ENCODE results near the gene PIEZO2. TPM values are rescaled to one million over a fixed set of nuclear protein-coding genes. Genes with fewer than 3 reads are reported as not detected.

Gene PIEZO2
- total RNA-seq, 1 donor from 2014 or later = 4.2 TPM

GRCh38 chr18:10872304-10872703 lies 277.1 kb downstream of the PIEZO2 start:
- no peaks in the 10 kb centered on the region for H3K36me3 ChIP-seq
- TF ChIP-seq EZH2phosphoT487 (IDR thresholded peaks at IDR 0.05) (no peak), EZH2 (IDR thresholded peaks at IDR 0.05) (no peak)
- H3K9ac ChIP-seq = no peak overlapping the region
- no peaks in the 10 kb centered on the region for H3K27me3 ChIP-seq
- H3K79me2 ChIP-seq (ENCODE audit: low read depth) = no peaks in the 10 kb centered on the region
- Mint-ChIP-seq H3K4me1 (peaks cover 4% of the 10 kb centered on the region), H3K27me3 (ENCODE audit: insufficient read depth, low read depth) (no peaks in the 10 kb centered on the region), H3K36me3 (no peaks in the 10 kb centered on the region), H3K27ac (no peak overlapping the region), H3K9me3 (no peaks in the 10 kb centered on the region), H3K4me3 (no peak overlapping the region)
- H3K9me3 ChIP-seq (ENCODE audit: low read depth) = no peaks in the 10 kb centered on the region
- peaks cover 18% of the 10 kb centered on the region for H3K4me1 ChIP-seq
- no peaks in the 10 kb centered on the region for H3F3A ChIP-seq (ENCODE audit: low read depth)
- H3K27ac ChIP-seq = no peak overlapping the region
- H2AFZ ChIP-seq (replicated peaks) = no peak overlapping the region
- H3K4me3 ChIP-seq = no peak overlapping the region
- H4K20me1 ChIP-seq (ENCODE audit: low read depth) = no peaks in the 10 kb centered on the region
- H3K4me2 ChIP-seq = no peak overlapping the region
- no peak for DNase-seq (ENCODE audit: low spot score)

DNA sequence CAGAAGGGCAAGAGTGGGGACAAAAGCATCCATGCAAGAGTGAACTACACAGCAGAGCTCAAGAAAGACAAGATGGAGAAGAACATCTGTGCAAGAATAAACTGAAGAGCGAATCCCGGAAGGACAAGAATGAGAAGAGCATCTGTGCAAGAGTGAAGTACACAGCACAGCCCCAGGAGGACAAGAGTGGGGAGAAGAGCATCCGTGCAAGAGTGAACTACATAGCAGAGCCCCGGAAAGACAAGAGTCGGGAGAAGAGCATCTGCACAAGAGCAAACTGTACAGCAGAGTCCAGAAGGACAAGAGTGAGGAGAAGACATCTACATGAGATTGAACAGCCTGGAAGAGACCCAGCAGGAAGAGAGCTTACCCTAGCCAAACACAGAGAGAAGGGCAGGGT lies 284.6 kb downstream of the PIEZO2 start:
- Histone ChIP-seq H3K4me3 (no peak overlapping the region), H3K36me3 (no peaks in the 10 kb centered on the region), H3K79me2 (ENCODE audit: low read depth) (no peaks in the 10 kb centered on the region), H3K9me3 (ENCODE audit: low read depth) (no peaks in the 10 kb centered on the region), H3K4me2 (no peak overlapping the region), H3F3A (ENCODE audit: low read depth) (no peaks in the 10 kb centered on the region), H3K27me3 (no peaks in the 10 kb centered on the region), H3K9ac (no peak overlapping the region), H4K20me1 (ENCODE audit: low read depth) (no peaks in the 10 kb centered on the region), H3K27ac (no peak overlapping the region), H2AFZ (replicated peaks) (no peak overlapping the region), H3K4me1 (peaks cover 9% of the 10 kb centered on the region)
- Mint-ChIP-seq H3K4me3 (no peak overlapping the region), H3K36me3 (no peaks in the 10 kb centered on the region), H3K27ac (no peak overlapping the region), H3K9me3 (peaks cover 11% of the 10 kb centered on the region), H3K4me1 (peaks cover 2% of the 10 kb centered on the region), H3K27me3 (ENCODE audit: insufficient read depth, low read depth) (peaks cover 3% of the 10 kb centered on the region)
- no peak for DNase-seq (ENCODE audit: low spot score)
- TF ChIP-seq, protein P1, sequence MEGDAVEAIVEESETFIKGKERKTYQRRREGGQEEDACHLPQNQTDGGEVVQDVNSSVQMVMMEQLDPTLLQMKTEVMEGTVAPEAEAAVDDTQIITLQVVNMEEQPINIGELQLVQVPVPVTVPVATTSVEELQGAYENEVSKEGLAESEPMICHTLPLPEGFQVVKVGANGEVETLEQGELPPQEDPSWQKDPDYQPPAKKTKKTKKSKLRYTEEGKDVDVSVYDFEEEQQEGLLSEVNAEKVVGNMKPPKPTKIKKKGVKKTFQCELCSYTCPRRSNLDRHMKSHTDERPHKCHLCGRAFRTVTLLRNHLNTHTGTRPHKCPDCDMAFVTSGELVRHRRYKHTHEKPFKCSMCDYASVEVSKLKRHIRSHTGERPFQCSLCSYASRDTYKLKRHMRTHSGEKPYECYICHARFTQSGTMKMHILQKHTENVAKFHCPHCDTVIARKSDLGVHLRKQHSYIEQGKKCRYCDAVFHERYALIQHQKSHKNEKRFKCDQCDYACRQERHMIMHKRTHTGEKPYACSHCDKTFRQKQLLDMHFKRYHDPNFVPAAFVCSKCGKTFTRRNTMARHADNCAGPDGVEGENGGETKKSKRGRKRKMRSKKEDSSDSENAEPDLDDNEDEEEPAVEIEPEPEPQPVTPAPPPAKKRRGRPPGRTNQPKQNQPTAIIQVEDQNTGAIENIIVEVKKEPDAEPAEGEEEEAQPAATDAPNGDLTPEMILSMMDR (IDR thresholded peaks at IDR 0.05) = no peak
- TF ChIP-seq EZH2 (IDR thresholded peaks at IDR 0.05) = no peak
- no peak for TF ChIP-seq EZH2phosphoT487 (IDR thresholded peaks at IDR 0.05)

- TF ChIP-seq, protein P1 (IDR thresholded peaks at IDR 0.05) = no peak
- TF ChIP-seq EZH2 (IDR thresholded peaks at IDR 0.05) = no peak
- TF ChIP-seq EZH2phosphoT487 (IDR thresholded peaks at IDR 0.05) = no peak
- Histone ChIP-seq H3K27me3 (no peaks in the 10 kb centered on the region), H3K79me2 (ENCODE audit: low read depth) (no peaks in the 10 kb centered on the region), H2AFZ (replicated peaks) (no peak overlapping the region), H3K4me3 (no peak overlapping the region), H3K4me2 (no peak overlapping the region), H3K9ac (no peak overlapping the region), H3K27ac (no peak overlapping the region), H3K36me3 (no peaks in the 10 kb centered on the region), H3K9me3 (ENCODE audit: low read depth) (no peaks in the 10 kb centered on the region), H3F3A (ENCODE audit: low read depth) (no peaks in the 10 kb centered on the region), H3K4me1 (peaks cover 5% of the 10 kb centered on the region), H4K20me1 (ENCODE audit: low read depth) (no peaks in the 10 kb centered on the region)
- H3K9me3 Mint-ChIP-seq = peaks cover 11% of the 10 kb centered on the region
- H3K27me3 Mint-ChIP-seq (ENCODE audit: insufficient read depth, low read depth) = peaks cover 3% of the 10 kb centered on the region
- no peaks in the 10 kb centered on the region for H3K36me3 Mint-ChIP-seq
- H3K27ac Mint-ChIP-seq = no peak overlapping the region
- DNase-seq (ENCODE audit: low spot score) = no peak
- H3K4me3 Mint-ChIP-seq = no peak overlapping the region
- peaks cover 2% of the 10 kb centered on the region for H3K4me1 Mint-ChIP-seq
Measured at GRCh38 chr18:10863026-10863425, 286.3 kb downstream of the PIEZO2 start.

- no peak overlapping the region for H3K4me3 Mint-ChIP-seq
- H3K79me2 ChIP-seq (ENCODE audit: low read depth) = no peaks in the 10 kb centered on the region
- TF ChIP-seq EZH2phosphoT487 (IDR thresholded peaks at IDR 0.05) (no peak), EZH2 (IDR thresholded peaks at IDR 0.05) (no peak)
- TF ChIP-seq, protein P1 (IDR thresholded peaks at IDR 0.05) = no peak
- no peaks in the 10 kb centered on the region for H3K36me3 ChIP-seq
- H3F3A ChIP-seq (ENCODE audit: low read depth) = no peaks in the 10 kb centered on the region
- no peaks in the 10 kb centered on the region for H3K4me1 ChIP-seq
- H3K4me1 Mint-ChIP-seq = peaks cover 2% of the 10 kb centered on the region
- H3K27me3 ChIP-seq = no peaks in the 10 kb centered on the region
- H3K36me3 Mint-ChIP-seq = no peaks in the 10 kb centered on the region
- H3K9ac ChIP-seq = no peak overlapping the region
- no peak overlapping the region for H3K27ac ChIP-seq
- no peaks in the 10 kb centered on the region for H3K9me3 ChIP-seq (ENCODE audit: low read depth)
- no peak overlapping the region for H3K27ac Mint-ChIP-seq
- H3K4me2 ChIP-seq = no peak overlapping the region
- H3K27me3 Mint-ChIP-seq (ENCODE audit: insufficient read depth, low read depth) = peaks cover 3% of the 10 kb centered on the region
- no peaks in the 10 kb centered on the region for H4K20me1 ChIP-seq (ENCODE audit: low read depth)
- DNase-seq (ENCODE audit: low spot score) = no peak
- H3K9me3 Mint-ChIP-seq = peaks cover 11% of the 10 kb centered on the region
- no peak overlapping the region for H3K4me3 ChIP-seq
- H2AFZ ChIP-seq (replicated peaks) = no peak overlapping the region
Measured at GRCh38 chr18:10860928-10861327, 288.4 kb downstream of the PIEZO2 start.
